GM04504 (cell line): ENCODE data around the gene ZNF688.
"Not testable (repeated sequence)": the region's sequence is repeated elsewhere in the genome, so short reads cannot be mapped to it uniquely, and the experiment has no call there.

Source experiments
- DNase-seq: peaks from one replicate; pipeline ENCODE4 v3.0.0-alpha.2; 2012; ENCODE audit warnings: low read depth

Gene ZNF688

DNA sequence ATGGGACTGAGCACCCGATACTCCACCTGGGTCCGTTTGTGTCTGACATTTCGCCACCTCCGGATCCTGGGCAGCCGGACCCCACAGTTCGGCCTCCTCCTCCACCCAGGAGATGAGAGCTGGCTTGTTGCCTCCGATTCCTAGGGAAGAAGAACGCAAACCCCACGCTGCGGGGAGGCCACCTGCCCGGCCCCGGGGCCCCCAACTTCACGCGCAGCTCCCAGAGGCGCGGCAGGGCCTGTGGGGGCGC, 13.9 kb downstream of the ZNF688 start:
- no peak for DNase-seq

- DNase-seq = no peak
These were observed 15.4 kb downstream of the ZNF688 start for GRCh38 chr16:30556125-30556473.

GRCh38 chr16:30555315-30556124, 16.0 kb downstream of the ZNF688 start:
- no peak for DNase-seq

DNA sequence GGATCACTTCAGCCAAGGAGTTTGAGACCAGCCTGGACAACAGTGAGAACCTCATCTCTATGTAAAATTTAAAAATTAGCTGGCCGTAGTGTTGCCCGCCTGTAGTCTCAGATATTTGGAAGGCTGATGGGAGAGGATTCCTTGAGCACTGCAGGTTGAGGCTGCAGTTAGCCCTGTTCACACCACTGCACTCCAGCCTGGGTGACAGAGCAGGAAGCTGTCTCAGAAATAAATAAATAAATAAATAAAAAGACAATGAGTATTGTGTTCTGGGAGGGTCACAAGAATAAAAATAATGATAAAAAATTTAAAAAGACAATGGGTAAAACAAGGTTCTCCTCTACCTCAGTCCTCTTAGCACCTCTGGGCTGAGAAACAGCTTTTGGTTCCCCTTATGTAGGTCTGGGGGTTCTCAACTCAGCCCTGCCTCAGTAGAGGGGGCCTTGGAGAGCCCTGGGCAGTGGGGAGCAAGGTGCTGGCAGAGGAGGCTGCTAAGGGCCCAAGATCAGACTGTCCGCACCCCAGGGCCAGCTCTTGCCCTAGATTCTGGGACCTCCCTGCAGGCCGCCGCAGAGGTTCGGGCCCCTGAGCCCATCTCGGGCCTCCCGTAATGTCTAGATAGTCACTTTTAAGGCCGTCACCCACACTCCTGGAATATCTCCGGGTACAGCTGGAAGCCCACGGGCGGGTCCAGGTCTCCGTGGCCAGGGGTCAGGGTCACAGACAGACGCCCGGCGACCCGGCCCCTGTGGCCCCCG, 16.8 kb downstream of the ZNF688 start:
- DNase-seq = no peak

DNA sequence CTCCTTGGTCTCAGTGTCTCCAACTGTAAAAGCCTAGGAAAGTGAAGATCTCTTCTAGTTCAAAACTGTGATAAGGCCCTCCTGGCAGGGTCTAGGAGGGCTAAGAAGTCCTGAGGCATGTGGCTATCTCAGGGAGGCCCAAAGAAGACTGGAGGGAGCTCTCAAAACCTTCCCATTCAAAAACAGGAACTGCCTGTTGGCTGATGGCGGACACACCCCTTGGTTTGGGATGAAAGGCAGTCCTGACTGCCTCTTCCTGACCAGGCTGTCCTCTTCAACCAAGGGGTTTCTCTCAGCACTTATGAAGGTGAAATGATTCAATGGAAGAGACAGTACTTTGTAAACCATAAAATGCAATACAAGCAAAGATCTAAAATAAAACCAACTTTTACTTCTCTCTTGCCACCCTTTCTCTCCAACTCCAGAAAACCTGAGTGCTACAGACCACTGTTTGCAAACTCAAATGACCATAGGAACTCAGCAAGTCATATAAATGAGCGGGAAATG, 18.1 kb downstream of the ZNF688 start:
- no peak for DNase-seq

DNA sequence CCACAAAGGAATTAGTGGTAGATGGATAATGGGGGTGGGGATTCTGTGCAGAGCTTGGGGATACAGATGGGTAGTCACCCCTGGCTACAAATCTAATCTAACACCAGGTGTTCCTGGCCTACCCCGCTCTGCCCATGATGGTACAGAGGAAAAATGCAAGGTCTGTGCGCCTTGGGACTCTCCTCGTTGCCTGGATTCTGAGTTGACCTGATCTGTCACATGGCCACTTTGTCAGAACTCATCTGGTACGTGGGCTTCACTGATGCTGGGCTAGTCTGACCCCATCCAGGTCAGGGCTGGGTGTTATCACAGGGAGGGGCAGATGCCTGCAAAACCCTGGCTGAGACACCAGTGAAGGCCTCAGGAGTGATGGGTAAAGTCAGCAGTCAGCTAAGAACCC, 18.6 kb downstream of the ZNF688 start:
- no peak for DNase-seq

- no peak for DNase-seq
These were observed 19.7 kb downstream of the ZNF688 start for GRCh38 chr16:30551781-30552180.

- no peak for DNase-seq
These were observed 22.9 kb downstream of the ZNF688 start for GRCh38 chr16:30548416-30549253.

- DNase-seq = no peak
These were observed 25.4 kb downstream of the ZNF688 start for GRCh38 chr16:30546115-30546514.

GRCh38 chr16:30543067-30543466, 28.4 kb downstream of the ZNF688 start:
- DNase-seq = no peak

- no peak for DNase-seq
These were observed 29.8 kb downstream of the ZNF688 start for GRCh38 chr16:30541502-30542329.

DNA sequence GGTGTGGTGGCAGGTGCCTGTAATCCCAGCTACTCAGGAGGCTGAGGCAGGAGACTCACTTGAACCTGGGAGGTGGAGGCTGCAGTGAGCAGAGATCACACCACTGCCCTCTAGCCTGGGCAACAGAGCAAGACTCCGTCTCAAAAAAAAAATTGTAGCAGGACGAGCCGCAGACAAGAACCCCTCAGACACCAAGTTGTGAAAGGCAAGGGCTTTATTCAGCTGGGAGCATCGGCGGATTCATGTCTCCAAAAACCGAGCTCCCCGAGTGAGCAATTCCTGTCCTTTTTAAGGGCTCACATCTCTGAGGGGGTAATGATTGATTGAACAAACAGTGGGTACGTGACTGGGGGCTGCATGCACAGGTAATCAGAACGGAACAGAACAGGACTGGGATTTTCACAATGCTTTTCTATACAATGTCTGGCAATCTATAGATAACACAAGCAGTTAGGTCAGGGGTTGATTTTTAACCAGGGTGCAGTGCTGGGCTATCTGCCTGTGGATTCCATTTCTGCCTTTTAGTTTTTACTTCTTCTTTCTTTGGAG, 30.5 kb downstream of the ZNF688 start:
- not testable (repeated sequence) for DNase-seq

DNA sequence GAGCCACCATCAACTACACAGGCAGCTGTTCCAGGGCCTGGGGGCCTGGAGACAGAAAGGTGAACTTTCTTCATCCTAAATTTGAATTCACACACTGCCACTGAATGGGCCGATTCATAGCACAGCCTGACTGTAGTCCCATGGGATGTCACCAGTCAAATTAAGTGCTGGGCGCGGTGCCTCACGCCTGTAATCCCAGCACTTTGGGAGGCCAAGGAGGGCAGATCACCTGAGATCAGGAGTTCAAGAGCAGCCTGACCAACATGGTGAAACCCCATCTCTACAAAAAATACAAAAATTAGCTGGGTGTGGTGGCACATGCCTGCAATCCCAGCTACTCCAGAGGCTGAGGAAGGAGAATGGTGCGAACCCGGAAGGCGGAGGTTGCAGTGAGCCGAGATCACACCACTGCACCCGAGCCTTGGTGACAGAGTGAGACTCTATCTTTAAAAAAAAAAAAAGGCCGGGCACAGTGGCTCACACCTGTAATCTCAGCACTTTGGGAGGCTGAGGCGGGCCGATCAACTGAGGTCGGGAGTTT, 31.5 kb downstream of the ZNF688 start:
- not testable (repeated sequence) for DNase-seq

DNA sequence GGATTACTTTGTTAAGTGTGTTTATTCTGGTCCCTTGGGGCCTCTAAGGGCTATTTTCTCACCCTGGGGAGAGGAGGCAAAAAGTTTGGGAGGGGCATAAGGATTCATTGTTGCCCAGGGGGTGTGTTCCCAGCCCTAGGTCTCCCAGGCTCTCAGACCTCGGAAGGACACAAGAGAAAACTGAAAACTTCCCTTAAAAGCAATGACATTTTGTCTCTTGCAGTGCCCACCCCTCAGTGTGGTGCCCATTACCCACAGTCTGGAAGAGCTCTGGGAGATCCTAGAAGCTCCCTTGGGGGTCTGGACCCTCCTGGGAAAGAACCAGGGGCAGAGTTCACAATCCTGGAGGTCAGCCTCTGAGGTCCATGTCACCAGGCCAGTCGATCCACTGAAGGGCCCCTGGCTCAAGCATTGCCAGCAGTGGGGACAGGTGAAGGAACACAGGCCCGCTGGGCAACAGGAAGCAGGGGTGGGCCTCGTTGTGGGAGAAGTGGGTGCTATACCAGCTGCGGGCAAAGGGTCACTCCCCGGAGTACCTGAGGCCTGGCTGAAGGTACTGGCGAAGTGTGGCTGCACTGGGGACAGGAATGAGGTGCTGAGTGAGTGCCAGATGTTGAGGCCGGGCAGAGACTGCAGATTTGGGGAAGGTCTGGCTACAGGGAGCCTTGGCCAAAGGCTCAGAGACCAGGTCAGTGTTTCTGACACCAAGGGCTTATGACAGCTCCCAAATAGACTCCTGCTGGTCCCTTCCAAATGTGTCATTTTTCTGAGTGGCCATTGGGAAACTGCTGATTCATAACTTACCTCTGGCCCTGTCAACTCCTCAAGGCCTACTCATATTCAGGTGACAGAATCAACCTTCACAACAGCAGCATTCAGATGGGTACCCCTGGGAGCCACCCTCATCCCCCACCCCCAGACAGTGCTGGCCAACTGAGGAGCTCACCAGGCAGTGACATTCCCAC, 32.2 kb downstream of the ZNF688 start:
- no peak for DNase-seq

GRCh38 chr16:30536391-30537024, 35.0 kb downstream of the ZNF688 start:
- not testable (repeated sequence) for DNase-seq

GRCh38 chr16:30535777-30536190, 35.7 kb downstream of the ZNF688 start:
- peak; percentile 39 for DNase-seq

DNA sequence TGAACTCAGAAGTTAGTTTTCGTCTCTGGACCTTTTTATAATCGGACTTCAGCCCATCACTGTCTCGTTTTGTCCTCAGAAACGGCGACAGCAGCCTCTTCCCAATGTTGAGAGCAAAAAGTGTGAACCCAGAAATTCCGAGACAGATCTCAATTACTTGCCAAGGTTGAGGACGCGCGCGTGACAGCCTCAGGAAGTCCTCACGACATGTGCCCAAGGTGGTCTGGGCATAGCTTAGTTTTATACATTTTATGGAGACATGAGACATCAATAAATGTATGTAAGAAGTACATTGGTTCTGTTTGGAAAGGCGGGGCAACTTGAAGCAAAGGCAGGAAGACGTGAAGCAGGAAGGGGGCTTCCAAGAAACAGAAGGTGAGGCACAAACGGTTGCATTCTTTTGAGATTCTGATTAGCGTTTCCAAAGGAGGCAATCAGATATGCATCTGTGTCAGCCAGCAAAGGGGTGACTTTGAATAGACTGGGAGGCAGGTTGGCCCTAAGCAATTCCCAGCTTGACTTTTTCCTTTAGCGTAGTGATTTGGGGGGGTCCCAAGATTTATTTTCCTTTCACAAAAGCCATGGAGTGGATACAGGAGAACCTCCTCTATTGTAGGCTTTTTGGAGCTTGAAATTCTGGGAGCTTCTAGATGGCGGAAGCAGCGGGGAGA, 36.3 kb downstream of the ZNF688 start:
- DNase-seq = no peak

DNA sequence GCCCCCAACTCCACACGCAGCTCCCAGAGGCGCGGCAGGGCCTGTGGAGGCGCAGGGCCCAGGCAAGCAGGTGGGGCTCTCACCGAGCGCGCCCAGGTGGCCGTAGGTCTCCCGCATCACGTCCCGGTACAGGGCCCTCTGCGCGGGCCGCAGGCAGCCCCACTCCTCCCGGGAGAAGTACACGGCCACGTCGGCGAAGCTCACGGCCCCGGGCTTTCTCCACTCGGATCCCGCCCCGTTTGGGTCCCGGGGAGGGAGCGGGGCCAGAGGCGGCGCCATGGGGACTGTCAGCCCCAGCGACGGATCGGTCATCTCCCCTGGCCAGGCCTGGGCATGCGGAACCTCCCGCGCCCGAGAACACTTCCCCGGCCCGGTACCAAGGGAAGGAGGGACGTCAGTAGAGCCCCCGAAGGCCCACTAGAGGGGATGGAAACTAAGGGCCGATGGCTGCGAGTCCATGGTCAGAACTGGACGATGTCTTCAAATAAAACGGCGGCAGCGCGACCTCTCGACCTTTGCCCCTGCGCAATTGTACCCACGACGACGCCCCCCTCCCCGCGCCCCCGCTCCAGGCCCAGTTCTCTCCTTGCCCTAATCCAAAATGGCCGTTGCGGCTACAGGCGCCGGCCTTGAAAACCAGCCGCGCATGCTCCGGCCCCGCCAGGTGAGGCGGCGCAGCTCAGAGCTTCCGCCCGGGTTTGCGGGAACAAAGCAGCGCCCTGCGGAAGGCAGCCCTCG, 37.0 kb downstream of the ZNF688 start, which contains the start of gene ZNF747:
ZNF747 (minus strand) TSS at position 491 of the 738 bp plus-strand sequence; CDS start at position 312, 179 bp downstream.
- DNase-seq = peak; percentile 58
